ENCODE measurements around the gene OR10S1.
"Not testable (repeated sequence)": the region's sequence is repeated elsewhere in the genome, so short reads cannot be mapped to it uniquely, and the experiment has no call there.

- TF ChIP-seq CTCF, EP300 (IDR thresholded peaks at IDR 0.05): not testable (repeated sequence)
Observed at GRCh38 chr11:124015837-124016236, 38.3 kb upstream of the OR10S1 start.
